ENCODE results near the gene ABTB1. TPM values are rescaled to one million over a fixed set of nuclear protein-coding genes. Genes with fewer than 3 reads are reported as not detected.

Gene ABTB1
- total RNA-seq, 2 experiments from 2014 or later, result 4.4 to 14.5 TPM

GRCh38 chr3:127712881-127713771 lies 40.4 kb downstream of the ABTB1 start:
- Histone ChIP-seq H3K79me2 (ENCODE audit: insufficient read depth, low read depth, low read length) (no peaks in the 10 kb centered on the region), H3K9me3 (ENCODE audit: low read length) (no peaks in the 10 kb centered on the region), H3K4me2 (ENCODE audit: low read length) (no peak overlapping the region), H3K36me3 (ENCODE audit: insufficient read depth, low read length) (peaks cover 43% of the 10 kb centered on the region; the same call in 1 of the 2 replicates), H3K4me3 (ENCODE audit: low read depth, low read length, poor library complexity, severe bottlenecking) (no peak overlapping the region), H3K4me1 (ENCODE audit: insufficient read depth, low read length, poor library complexity, severe bottlenecking) (no peaks in the 10 kb centered on the region), H2AFZ (ENCODE audit: low read length) (no peak overlapping the region), H3K27ac (ENCODE audit: low read depth, low read length, poor library complexity, severe bottlenecking) (no peak overlapping the region), H4K20me1 (ENCODE audit: insufficient read depth, low read length) (no peaks in the 10 kb centered on the region), H3K9me2 (ENCODE audit: insufficient read depth, low read length) (no peaks in the 10 kb centered on the region)
- intact Hi-C loops (cut with micrococcal nuclease; ENCODE audit: unreplicated experiment), result no loop called here
- ChIA-PET CTCF (ENCODE audit: unreplicated experiment) (no interaction called here), POLR2A (interaction anchor here (0.7 to 0.8 kb wide), 2 partner anchors 9 to 85 kb away, joined by 3 to 4 read pairs; no protein-coding TSS in a partner anchor)
- no peak for DNase-seq (ENCODE audit: low spot score)
- BruUV-seq (replicated peaks), result no TSS peak
- TF ChIP-seq, protein P1, sequence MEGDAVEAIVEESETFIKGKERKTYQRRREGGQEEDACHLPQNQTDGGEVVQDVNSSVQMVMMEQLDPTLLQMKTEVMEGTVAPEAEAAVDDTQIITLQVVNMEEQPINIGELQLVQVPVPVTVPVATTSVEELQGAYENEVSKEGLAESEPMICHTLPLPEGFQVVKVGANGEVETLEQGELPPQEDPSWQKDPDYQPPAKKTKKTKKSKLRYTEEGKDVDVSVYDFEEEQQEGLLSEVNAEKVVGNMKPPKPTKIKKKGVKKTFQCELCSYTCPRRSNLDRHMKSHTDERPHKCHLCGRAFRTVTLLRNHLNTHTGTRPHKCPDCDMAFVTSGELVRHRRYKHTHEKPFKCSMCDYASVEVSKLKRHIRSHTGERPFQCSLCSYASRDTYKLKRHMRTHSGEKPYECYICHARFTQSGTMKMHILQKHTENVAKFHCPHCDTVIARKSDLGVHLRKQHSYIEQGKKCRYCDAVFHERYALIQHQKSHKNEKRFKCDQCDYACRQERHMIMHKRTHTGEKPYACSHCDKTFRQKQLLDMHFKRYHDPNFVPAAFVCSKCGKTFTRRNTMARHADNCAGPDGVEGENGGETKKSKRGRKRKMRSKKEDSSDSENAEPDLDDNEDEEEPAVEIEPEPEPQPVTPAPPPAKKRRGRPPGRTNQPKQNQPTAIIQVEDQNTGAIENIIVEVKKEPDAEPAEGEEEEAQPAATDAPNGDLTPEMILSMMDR (conservative IDR thresholded peaks at IDR 0.05; ENCODE audit: low read length), result no peak
- no peak for TF ChIP-seq EZH2phosphoT487 (IDR thresholded peaks at IDR 0.05; ENCODE audit: borderline replicate concordance, low read depth, low read length)

DNA sequence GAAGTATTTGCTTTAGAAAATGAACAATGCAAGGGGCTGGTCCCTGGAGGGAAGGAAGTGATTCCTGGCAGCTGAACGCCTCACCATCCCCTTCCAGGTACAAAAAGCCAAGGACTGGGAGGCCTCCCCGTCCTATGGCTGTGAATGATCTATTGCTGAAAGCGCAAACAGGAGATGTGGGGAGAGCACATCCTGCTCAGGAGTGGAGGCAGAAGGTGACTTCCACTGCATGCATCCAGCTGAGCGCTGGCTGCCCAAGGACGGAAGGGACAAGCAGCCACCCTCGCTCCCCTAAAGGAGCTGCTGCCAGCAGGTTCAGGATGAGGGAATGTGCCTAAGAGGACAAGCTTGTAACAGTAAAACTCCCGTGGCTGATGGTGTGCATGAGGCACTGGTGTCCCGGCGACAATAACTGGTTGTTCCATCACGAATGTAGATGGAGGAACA lies 41.4 kb downstream of the ABTB1 start:
- H3K27ac ChIP-seq (ENCODE audit: low read depth, low read length, poor library complexity, severe bottlenecking), result no peak overlapping the region
- no peak for TF ChIP-seq EZH2phosphoT487 (IDR thresholded peaks at IDR 0.05; ENCODE audit: borderline replicate concordance, low read depth, low read length)
- intact Hi-C loops (cut with micrococcal nuclease; ENCODE audit: unreplicated experiment), result no loop called here
- no TSS peak for BruUV-seq (replicated peaks)
- no peak for DNase-seq (ENCODE audit: low spot score)
- no peak overlapping the region for H3K4me2 ChIP-seq (ENCODE audit: low read length)
- ChIA-PET CTCF (ENCODE audit: unreplicated experiment) (interaction anchor here (0.5 to 0.6 kb wide), 2 partner anchors 118 to 828 kb away, joined by 3 read pairs; no protein-coding TSS in a partner anchor), POLR2A (interaction anchor here (0.7 to 1.5 kb wide), 3 partner anchors 8 to 86 kb away, joined by 3 to 5 read pairs (median 4); no protein-coding TSS in a partner anchor)
- no peaks in the 10 kb centered on the region for H3K79me2 ChIP-seq (ENCODE audit: insufficient read depth, low read depth, low read length)
- no peak overlapping the region for H3K4me3 ChIP-seq (ENCODE audit: low read depth, low read length, poor library complexity, severe bottlenecking)
- no peaks in the 10 kb centered on the region for H3K9me3 ChIP-seq (ENCODE audit: low read length)
- peaks cover 41% of the 10 kb centered on the region; the same call in 1 of the 2 replicates for H3K36me3 ChIP-seq (ENCODE audit: insufficient read depth, low read length)
- no peaks in the 10 kb centered on the region for H3K9me2 ChIP-seq (ENCODE audit: insufficient read depth, low read length)
- H3K4me1 ChIP-seq (ENCODE audit: insufficient read depth, low read length, poor library complexity, severe bottlenecking), result no peaks in the 10 kb centered on the region
- no peak overlapping the region for H2AFZ ChIP-seq (ENCODE audit: low read length)
- no peaks in the 10 kb centered on the region for H4K20me1 ChIP-seq (ENCODE audit: insufficient read depth, low read length)

DNA sequence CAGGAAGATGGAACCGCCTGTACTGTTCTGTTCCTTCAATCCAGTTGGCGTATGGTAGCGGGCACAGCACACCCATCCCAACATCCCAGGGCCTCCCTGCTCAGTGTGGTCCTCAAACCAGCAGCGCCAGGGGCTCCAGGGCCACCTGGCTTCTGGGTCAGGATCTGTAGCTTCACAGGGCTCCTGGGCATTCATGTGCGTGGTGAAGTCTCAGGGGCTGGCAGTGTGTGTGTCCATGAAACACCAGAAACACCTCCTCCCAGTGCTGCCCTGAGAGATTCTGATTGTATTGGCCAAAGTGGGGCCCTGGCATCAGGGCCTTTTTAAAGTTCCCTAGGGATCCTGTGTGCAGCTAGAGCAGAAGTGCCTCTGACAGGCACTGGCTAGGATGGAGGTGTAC lies 42.1 kb downstream of the ABTB1 start:
- Histone ChIP-seq H3K4me2 (ENCODE audit: low read length) (no peak overlapping the region), H3K4me1 (ENCODE audit: insufficient read depth, low read length, poor library complexity, severe bottlenecking) (no peaks in the 10 kb centered on the region), H3K9me2 (ENCODE audit: insufficient read depth, low read length) (no peaks in the 10 kb centered on the region), H3K4me3 (ENCODE audit: low read depth, low read length, poor library complexity, severe bottlenecking) (no peak overlapping the region), H4K20me1 (ENCODE audit: insufficient read depth, low read length) (no peaks in the 10 kb centered on the region), H3K36me3 (ENCODE audit: insufficient read depth, low read length) (peaks cover 39% of the 10 kb centered on the region; the same call in 1 of the 2 replicates), H2AFZ (ENCODE audit: low read length) (no peak overlapping the region), H3K27ac (ENCODE audit: low read depth, low read length, poor library complexity, severe bottlenecking) (no peak overlapping the region), H3K9me3 (ENCODE audit: low read length) (no peaks in the 10 kb centered on the region), H3K79me2 (ENCODE audit: insufficient read depth, low read depth, low read length) (no peaks in the 10 kb centered on the region)
- ChIA-PET CTCF (ENCODE audit: unreplicated experiment) (no interaction called here), POLR2A (interaction anchor here (1.5 kb wide), 1 partner anchor 13 kb away, joined by 5 read pairs; no protein-coding TSS in a partner anchor)
- no peak for DNase-seq (ENCODE audit: low spot score)
- intact Hi-C loops (cut with micrococcal nuclease; ENCODE audit: unreplicated experiment), result no loop called here
- TF ChIP-seq EZH2phosphoT487 (IDR thresholded peaks at IDR 0.05; ENCODE audit: borderline replicate concordance, low read depth, low read length), result no peak
- TF ChIP-seq, protein P1 (conservative IDR thresholded peaks at IDR 0.05; ENCODE audit: low read length), result no peak
- no TSS peak for BruUV-seq (replicated peaks)

Data from OCI-LY7 (cell line).